Epidermal melanocyte (primary cell): ENCODE results near the gene DCT.

Experiments
- DNase-seq: peaks from one replicate; pipeline ENCODE4 v3.0.0; 2011; ENCODE audit warnings: low spot score; ENCODE audit not compliant: insufficient read length

Gene DCT

DNA sequence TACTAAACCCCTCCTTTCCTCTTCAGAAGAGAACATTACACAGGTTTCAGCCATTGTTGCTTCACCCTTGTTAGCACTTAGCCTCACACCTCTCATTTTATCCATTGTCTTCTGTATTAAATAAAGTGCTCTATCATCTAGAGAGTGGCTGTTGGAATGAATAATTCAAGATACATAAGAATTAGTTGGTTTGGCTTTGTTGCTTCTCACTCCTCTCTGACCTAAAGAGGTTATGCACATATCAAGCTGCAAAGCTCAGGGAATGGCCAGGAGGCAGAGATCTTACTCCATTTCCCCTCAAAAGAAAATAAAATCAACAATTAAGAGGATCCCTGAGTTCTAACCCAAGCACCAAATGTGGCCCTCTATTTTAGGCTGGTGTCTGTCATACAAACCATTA, 79.7 kb downstream of the DCT start:
- no peak for DNase-seq

DNA sequence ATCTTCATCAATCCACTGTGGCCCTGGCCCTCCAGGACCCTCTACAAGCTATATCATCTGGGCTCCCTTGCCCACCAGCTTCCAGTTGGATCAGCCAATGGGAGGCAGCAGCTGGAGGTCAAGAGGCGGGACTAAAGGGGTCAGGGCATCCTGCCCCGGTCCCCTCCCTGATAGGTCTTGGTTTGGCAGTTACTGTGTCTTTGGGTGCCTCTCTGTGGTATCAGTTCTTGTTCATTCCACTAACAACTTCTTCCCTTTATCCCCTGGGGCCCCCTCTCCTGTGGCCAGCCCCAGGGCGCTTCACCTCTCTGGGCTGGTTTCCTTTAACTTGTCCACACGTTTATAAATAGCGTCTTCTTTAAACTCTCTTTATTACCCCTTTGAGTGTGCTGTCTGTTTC, 83.6 kb downstream of the DCT start:
- no peak for DNase-seq

DNA sequence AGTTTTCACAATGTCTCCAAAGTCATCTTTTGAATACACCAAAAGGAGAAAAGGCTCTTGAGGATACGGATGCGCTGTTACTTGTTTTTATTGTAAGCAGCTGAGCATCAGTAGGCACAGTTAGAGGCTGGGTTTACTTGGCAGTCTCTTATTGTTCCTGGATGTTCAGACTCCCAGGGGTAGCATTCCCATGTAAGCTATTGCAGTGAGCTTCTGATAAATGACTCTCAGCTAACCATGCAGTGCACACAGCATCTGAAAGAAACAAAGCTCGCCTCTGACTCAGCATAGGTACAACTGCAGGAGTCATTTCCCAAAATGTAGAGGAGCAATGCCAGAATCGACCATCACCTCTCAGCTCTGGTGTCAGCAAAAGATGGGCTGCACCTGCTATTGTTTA, 84.8 kb downstream of the DCT start:
- DNase-seq = no peak

DNA sequence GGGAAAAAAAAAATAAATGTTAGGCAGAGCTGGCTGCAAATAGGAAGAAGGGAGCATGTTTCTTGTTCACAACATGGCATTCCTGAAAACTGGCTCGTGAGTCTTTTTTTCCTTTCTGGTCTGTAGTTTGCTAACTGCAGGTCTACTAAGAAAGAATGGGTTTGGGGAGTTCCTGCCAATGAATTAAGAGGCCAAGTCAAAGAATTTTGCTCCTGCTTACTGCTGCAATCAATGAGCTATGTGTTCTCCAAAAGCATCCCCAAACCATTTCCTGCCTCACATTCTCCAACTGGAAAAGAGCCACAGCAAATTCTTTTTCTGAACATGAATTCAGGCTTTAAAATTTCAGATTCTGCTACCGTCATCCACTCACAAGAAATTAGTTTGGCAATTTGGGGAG, 88.6 kb downstream of the DCT start:
- peak; percentile 31 for DNase-seq

DNA sequence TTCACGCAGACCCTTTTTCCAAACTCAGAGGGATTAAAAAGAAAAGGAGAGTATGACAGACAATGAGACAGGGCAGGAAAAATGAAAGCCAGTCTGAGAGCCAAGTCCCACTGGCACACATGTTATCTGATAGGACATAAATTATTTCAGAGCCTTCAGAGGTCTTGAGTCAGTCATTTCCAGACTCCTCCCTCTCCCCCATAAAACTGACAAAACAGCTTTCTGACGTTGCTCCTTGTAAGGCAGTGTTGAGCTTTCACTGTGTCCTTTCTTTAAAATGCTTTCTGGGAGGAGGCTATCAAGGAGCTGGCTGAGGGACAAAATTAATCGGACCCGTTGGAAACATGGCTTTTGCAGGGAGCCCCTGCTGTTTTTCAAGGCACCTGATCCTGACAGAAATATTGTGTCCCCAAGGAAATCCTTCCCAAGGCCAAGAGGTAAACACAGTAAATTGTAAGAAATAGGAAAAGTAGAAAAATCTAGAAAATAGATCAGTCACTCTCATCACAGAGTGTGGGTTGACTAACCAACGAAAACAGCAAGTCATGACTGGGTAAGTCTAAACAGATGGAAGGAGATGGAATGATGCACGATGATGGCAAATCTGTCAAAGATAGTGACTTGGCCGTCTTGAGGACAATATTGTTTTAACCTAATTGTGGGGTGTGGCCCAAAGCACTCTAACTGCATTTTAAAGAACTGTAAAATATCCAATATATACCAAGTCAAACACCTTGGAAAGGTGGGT, 89.7 kb downstream of the DCT start:
- DNase-seq = no peak

DNA sequence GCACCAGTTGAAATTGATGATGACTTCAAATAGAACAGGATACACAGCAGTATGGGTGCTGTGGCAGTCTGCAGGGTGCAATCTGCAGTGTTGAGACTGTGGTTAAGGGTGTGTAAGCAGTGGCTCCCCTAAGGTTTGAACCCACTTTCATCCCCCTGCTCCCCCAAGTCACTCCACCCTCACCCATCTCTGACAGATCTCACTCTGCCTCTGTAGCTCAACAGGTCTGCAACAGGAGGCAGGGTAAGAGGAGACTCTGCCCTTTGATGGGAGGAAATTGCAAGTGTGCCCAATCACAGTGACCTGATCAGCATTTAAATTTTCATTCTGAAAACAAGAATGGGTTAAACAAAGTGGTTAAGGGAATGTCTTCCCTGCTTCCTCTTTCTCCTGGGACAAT, 92.4 kb downstream of the DCT start:
- no peak for DNase-seq
